GM21390 (cell line): ENCODE data around the gene TYSND1.
"Not testable (repeated sequence)": the region's sequence is repeated elsewhere in the genome, so short reads cannot be mapped to it uniquely, and the experiment has no call there.

Source experiments
- ATAC-seq: cut with Tn5 transposase; IDR thresholded peaks from one replicate; pipeline ENCODE4 v1.9.1; 2021; ENCODE audit not compliant: unreplicated experiment

TYSND1 gene

DNA sequence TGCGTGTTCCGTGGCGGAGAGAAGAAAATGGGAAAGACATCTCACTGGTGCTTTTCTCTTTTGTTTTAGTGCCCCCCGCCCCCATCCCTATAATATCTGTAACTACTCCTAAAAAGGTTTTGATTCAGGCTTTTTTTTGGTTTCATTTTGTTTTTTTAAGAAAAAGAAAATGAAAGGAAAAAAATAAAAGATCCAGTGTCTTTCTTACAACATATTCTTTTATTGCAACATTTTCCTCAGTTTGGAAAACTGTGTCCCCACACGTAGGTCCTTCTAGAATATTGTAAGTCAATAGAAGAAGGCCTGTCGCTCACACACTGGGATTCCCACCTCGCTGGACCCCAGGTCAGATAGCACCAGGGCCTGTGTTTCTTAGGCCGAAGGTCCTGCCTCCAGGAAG is 34.4 kb downstream of the TYSND1 start:
- no peak for ATAC-seq

DNA sequence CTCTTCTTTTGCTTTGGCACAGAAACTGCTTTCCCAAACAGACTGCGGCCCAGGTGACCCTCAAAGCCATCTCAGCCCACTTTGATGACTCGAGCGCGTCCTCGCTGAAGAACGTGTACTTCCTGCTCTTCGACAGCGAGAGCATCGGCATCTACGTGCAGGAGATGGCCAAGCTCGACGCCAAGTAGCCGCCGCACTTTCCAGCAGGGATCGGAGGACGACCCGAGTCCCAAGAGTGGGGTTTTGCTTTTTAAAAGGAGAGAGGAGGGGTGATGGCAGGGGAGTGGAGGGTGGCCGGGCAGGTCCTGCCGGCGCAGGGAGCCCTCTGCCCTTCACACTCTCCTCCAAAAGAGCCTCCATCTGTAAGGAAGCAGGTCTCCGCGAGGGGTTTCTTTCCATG is 35.0 kb downstream of the TYSND1 start:
- ATAC-seq: no peak

DNA sequence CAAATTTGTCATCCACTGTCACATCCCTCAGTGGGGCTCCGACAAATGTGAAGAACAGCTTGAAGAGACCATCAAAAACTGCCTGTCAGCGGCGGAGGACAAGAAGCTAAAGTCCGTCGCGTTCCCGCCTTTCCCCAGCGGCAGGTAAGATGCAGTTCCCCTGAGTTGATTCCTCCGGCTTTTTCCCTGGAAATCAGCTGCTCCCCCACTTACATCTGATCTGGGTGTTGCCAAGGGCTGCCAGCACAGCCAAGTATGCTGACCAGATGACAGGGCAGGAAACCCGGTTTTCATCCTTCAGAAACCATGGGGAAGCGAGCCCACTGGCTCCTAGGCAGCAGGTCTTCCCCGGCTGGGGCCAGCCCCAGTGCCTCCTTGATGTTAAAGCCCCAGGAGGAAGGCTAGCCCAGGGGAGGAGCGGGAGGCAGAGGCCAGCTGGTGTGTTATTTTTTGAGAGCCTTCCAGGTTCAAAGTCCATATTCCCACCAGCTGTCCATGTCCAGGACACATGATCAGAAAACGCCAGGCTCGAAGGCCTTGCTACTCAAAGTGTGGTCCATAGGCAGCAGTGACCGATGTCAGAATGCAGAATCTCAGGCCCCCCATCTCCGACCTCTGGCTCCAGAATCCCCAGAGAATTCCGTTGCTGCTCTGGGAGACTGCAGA is 37.3 kb downstream of the TYSND1 start:
- no peak for ATAC-seq

DNA sequence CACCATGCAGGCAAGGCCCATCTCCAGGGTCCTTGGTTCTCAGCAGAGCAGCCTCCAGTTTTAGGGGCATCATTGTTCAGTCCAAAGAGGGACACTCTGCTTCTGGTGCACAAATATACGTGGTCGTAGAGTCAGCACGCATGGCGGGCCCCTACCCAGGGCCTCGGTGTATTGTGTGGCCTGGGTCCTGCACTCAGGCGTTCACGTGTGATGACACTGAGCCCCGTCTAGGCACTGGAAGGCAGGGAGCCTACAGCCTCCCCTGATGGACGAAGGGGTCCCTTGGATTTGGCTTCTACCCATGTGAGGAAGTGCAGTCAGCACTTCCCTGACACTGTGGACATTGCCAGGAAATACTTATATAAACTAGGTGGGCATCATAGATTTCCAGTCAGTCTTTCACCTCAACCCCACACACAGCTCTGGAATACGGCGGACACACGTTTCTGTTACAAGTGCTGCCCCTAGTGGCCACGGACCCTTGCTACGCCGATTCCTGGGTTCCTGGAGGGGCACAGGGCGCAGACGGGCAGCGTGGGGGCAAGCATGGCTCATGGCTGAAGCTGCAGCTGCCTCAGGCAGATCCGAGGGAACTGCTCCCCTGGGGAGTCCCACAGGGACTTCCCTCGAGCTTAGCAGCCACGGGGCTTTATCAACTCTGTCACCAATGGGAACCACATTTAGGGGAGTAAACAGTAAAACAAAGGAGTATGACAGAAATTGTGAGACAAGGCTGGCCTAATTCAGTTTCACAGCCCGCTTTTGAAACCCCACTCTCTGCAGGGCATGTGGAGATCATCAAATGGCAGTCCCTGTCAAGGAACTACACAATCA is 39.3 kb downstream of the TYSND1 start:
- ATAC-seq: no peak

DNA sequence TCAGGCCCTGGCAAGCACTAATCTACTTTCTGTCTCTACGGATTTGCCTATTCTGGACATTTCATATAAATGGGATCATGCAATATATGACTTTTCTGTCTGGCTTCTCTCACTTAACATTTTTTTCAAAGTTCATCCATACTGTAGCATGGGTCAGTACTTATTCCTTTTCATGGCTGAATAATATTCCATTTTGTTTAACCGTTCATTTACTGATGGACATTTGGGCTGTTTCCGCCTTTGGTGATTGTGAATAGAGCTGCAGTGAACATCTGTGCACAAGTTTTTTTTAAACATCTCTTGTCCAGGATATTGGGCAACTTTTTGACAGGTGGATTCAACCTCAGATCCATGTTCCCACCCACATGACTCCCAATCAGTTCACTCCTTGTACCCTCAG is 44.8 kb downstream of the TYSND1 start:
- ATAC-seq: no peak

DNA sequence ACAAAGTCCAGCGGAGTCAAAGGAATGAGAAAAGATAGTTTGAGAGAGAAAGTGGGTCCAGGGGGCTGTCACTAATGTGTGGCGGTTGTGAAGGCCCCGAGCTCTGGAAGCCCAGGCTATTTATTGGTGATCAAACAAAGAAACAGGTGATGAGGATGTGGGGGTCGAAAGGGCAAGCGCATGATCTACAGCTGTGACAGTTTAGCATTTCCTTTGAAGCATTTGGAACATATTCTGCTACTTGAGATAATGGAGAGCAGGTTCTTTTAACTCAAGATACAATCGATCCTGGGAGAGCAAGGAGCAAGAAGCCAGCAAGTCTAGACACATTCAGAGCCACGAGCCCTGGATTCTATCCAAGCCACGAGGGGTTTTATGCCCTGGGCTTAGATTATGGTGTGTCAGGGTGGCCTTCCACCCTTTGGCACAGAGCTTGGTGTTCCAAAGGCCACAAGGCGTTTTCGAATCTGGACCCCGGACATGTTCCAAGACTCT is 45.4 kb downstream of the TYSND1 start:
- ATAC-seq: not testable (repeated sequence)

DNA sequence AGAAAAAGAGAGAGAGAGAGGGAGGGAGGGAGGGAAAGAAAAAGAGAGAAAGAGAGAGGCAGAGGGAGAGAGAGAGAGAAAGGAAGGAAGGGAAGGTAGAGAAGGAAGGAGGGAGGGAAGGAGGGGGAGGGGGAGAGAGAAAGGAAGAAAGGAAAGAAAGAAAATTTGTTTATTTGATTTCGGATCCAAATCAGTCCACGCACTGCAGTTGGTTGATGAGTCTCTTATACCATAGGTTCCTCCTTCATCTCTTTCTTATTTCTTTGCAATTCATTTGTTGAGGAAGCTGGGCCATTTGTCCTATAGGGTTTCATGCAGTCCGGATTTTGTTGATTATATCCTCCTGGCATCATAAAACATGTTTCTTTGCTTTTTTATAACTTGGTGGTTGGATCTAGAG is 48.2 kb downstream of the TYSND1 start:
- ATAC-seq: no peak

DNA sequence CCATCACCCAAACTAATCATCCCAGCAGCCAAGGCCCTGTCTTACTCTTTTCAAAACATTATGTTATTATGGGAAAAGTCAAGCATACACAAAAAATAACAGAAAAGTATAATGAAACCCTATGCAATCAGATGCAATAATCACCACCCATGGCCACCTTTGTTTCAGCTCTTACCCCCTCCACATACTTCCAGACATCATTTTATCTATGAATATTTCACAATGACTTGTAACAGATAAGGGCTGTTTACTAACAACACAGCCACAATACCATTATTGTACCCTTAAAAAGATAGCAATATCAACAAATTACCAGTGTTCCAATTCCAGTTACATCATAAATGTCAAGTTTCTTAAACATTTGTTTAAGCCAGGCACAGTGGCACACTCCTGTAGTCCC is 49.0 kb downstream of the TYSND1 start:
- ATAC-seq: no peak

DNA sequence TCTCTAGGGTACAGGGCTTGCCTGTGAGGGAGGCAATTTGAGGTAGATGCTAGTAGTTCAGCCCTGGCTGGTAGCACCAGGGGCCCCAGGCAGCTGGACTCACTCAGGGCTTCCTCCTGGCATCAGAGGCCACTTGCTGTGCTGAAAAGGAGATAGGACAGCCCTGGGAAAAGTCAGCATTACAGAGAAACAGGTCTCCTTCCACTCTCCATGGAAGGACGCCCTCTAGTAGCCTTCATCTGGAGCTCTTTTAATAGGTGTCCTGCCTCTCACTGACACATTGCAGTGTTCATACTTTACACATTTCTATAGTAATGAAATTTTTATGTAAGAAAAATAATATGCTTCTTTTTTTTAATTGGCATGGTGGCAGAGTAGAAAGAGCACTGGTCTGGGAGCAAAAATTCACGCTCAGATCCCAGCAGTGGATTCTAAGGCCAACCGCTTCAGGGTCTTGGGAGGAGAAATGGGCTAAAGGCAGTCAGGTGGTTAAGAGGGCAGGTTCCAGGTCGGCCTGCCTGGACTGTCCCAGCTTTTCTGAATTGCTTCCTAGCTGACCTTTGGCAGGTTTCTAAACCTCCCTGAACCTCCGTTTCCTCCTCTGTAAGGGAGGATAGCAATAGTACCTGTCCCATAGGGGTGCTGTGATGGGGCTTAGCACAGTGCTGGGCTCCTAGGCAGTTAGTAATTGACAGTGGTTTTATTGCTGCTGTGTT is 49.6 kb downstream of the TYSND1 start:
- no peak for ATAC-seq

DNA sequence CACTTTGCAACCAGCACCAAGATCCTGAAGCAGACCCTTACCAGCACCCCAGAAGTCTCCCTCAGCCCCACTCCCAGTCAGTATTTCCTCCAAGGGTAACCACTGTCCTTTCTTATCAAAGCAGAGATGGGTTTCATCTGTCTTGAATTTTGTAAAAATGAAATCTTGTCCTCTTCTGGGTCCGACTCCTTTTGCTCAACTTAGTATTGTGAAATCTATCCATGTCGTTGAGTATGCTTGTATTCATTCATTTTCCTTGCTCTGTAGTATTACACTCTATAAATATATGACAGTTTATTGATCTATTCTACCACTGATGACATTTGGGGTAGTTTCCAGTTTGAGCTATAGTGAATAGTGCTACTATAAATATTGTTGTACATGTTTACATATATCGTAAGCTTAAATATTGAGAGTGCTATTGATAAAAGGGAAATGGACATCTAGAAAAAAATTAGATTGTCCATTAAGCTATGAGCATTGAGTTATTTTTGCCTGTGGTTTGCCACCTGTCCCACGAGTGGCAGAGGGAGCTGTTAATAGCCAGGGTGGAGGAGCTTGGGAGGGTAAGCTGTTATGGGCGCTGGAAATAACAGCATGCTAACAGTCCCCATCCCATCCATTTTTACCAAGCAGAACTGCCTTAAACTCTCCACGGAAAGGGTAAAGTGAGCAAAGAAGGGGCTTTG is 50.3 kb downstream of the TYSND1 start:
- no peak for ATAC-seq

DNA sequence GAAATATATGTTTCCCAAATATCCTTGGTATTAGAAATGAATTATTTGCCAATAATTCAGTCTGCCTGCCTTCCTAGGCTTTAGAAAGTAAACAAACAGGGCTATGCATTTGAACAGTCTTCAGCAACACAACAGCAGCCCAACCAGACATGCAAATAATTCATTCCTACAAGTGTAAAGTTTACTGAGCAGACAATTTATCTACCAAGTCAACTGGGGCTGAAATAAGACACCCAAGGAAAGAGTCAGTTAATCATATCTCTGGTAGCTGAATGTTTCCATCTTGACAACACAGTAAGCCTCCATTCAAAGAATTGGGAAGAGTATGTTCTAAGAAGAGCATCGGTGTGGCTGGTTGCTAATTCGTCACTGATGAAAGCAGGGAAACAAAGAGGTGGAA is 52.2 kb downstream of the TYSND1 start:
- no peak for ATAC-seq

DNA sequence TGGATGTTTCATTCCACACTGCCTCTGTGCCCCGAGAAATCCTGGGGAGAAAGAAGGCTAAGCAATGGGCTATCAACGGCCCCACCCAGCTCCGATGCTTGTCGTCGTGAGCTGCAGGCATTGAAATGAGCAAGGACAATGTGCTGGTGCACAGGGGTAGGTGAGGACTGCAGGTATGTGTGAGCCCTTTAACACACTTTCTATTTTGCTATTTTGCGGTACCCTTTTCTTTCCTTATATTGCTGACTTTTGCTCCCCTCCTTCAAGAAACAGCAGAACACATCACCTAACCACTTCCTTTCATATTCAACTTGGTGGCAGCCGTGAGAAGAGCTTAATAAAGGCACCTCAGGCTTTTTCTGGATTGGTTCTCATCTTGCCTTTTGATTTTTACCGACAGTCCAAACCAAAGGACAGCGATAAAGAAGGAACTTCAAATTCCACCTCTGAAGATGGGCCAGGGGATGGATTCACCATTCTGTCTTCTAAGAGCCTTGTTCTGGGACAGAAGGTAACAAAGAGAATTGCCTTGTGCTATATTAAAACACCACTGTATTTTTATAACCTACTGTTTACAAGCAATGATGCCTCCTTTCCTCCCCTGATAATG is 53.1 kb downstream of the TYSND1 start:
- no peak for ATAC-seq

DNA sequence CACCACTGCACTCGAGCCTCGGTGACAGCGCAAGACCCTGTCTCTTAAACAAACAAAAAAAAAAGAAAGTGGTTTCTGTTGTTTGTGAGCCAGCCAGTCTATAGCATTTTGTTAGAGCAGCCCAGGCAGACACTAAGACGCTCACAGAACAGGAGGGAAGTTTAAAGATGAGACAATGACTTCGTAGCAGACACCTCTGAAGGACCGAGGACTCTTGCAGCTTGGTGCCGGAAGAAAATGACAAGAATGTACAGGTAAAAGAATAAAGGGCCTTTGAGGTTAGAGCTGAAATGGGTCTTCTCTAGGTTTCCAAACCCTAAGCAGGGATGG is 54.1 kb downstream of the TYSND1 start:
- ATAC-seq: no peak

DNA sequence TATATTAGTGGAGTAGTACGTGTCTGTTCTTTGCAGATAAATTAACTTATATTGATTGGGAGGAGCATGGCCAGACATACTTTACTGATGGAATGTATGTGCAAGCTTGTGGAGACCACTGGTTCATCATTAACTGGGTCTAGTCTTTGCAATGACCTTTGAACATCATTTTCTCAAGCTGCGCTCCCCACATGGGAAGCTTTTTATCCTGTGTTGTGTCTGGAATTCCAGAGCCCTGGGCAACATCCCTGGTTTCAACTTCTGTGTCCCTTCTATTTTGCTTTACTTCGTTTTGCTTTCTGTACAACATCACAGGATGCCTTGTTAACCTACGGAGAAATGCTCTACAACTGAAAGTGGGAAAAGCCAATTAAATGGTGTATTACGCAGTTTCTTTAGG is 55.5 kb downstream of the TYSND1 start:
- no peak for ATAC-seq

DNA sequence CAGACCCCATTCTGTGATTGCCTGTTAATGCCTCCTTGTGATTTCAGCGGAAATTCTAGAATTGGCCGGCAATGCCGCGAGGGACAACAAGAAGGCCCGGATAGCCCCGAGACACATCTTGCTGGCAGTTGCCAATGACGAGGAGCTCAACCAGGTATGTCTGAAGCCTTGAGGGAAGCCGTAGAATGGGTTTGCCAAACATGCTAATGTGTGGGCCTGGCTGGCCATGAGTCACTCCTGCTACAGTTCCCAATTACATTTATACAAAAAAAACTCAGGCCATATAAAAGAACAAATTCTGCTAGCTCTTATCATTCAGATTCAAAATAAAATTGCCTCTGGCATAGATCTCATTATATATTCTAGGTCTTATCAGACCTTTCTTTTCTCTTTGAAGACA is 56.5 kb downstream of the TYSND1 start:
- ATAC-seq: no peak

DNA sequence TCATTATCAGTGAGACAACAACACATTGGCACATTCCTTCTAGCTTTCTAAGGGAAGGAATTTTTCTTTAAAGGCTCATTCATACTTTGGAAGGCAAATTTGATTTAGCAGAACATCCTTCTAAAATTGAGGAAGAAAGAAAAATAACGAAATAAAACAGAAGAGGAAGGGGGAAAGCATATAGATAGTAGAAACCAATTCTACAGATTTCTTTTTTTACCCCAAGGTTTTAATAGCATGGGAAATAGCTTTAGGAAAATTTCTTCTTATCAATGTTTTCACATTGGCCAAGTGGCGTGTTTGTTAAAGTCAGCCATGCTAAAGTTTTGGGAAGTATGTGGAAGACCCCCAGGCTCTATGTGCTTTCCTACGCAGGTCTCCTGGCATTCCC is 58.2 kb downstream of the TYSND1 start:
- ATAC-seq: no peak
